BLaER1 (cell line): ENCODE data around the gene CSH2.
"Not testable (repeated sequence)": the region's sequence is repeated elsewhere in the genome, so short reads cannot be mapped to it uniquely, and the experiment has no call there.

ENCODE experiments used
- H3K27ac ChIP-seq: shearing (Covaris generic); formaldehyde crosslinking; 2 replicates; pipeline ENCODE4 v1.8.1; 2022
- H3K27me3 ChIP-seq: shearing (Covaris generic); formaldehyde crosslinking; 2 replicates; pipeline ENCODE4 v1.8.1; 2022
- H3K36me3 ChIP-seq: shearing (Covaris generic); formaldehyde crosslinking; 2 replicates; pipeline ENCODE4 v1.8.1; 2022
- H3K4me1 ChIP-seq: shearing (Covaris generic); formaldehyde crosslinking; 2 replicates; pipeline ENCODE4 v1.8.1; 2022
- H3K4me2 ChIP-seq: shearing (Covaris generic); formaldehyde crosslinking; 2 replicates; pipeline ENCODE4 v1.8.1; 2022
- H3K4me3 ChIP-seq: shearing (Covaris generic); formaldehyde crosslinking; 2 replicates; pipeline ENCODE4 v1.8.1; 2022
- H3K9ac ChIP-seq: shearing (Covaris generic); formaldehyde crosslinking; 2 replicates; pipeline ENCODE4 v1.8.1; 2022
- H3K9me3 ChIP-seq: shearing (Covaris generic); formaldehyde crosslinking; 2 replicates; pipeline ENCODE4 v1.8.1; 2022
- H4K20me1 ChIP-seq: shearing (Covaris generic); formaldehyde crosslinking; 2 replicates; pipeline ENCODE4 v1.8.1; 2022
- Cebpa-rat ChIP-seq: shearing (Covaris generic); IDR thresholded peaks from 2 replicates; pipeline ENCODE4 v1.8.1; 2022

CSH2 gene

DNA sequence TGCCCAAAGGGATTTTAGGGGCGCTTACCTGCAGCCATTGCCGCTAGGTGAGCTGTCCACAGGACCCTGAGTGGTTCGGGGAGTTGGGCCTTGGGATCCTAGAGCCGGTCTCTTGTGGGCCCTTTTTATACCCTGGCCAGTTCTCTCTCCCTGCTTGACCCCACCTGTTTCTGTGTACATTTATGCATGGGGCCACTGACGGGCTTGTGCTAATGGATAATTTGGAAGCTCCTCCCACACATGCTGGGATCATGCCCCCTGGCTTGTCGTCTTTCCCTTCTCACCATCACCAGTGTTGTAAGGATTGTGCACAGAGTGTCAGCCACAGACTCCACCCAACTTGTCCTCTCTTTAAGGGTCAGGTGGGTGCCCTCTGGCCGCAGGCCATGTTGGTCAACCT lies at the start of gene CSH2:
CSH2 (minus strand) TSS at position 101 of the 400 bp plus-strand sequence; CDS start at position 38, 63 bp downstream.
- H3K36me3 ChIP-seq, H3K4me1 ChIP-seq, H3K9me3 ChIP-seq, H3K27me3 ChIP-seq, H3K4me3 ChIP-seq, H3K9ac ChIP-seq, H4K20me1 ChIP-seq, H3K4me2 ChIP-seq, H3K27ac ChIP-seq: not testable (repeated sequence)

DNA sequence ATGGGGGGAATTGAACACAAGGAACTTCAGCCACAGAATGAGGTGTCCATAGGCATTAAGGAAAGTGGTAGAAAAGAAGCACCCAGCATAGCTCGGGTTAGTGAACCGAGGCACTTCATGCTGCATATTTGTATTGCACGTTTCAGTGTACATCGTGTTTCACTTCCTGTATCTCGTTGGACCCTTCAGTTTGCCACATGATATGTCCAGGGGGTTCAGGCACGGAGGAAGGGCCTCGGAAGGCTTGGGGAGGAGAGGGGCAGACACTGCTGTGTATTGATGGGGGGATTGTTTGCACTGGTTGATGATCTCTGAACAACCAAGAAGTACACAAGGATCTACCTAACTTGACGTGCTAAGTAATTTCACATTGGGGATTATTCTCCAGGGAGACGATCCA lies 48.9 kb upstream of the CSH2 start:
- not testable (repeated sequence) for H4K20me1 ChIP-seq, H3K4me3 ChIP-seq, H3K27me3 ChIP-seq, H3K36me3 ChIP-seq, H3K9ac ChIP-seq, H3K9me3 ChIP-seq
- peak overlapping the region; percentile 66 for H3K27ac ChIP-seq
- H3K4me1 ChIP-seq, result peaks cover 88% of the 10 kb centered on the region
- H3K4me2 ChIP-seq, result peak overlapping the region; percentile 99

DNA sequence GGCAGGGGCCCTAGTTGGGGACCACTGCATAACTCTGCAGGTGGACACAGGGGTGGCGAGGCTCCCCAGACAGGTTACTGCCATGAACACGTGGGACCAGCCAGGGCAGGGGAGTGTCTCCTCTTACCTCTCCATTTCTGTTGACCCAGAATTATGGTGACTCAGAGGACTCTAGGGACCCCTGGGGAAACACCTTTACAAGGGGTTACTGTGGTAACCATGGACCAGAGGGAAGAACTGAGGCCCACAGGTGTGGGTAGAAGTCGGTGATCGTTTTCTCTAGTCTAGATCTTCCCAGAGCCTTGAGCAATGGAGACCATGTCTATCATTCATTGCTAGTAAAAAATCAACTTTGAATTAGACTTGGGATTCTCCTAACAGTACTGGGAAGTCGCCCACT lies 47.3 kb upstream of the CSH2 start:
- not testable (repeated sequence) for H3K9ac ChIP-seq, H3K27me3 ChIP-seq, H3K9me3 ChIP-seq, H4K20me1 ChIP-seq, H3K36me3 ChIP-seq, H3K4me3 ChIP-seq
- Histone ChIP-seq H3K4me1 (peaks cover 83% of the 10 kb centered on the region), H3K4me2 (peak overlapping the region; percentile 54), H3K27ac (peak overlapping the region; percentile 35)

DNA sequence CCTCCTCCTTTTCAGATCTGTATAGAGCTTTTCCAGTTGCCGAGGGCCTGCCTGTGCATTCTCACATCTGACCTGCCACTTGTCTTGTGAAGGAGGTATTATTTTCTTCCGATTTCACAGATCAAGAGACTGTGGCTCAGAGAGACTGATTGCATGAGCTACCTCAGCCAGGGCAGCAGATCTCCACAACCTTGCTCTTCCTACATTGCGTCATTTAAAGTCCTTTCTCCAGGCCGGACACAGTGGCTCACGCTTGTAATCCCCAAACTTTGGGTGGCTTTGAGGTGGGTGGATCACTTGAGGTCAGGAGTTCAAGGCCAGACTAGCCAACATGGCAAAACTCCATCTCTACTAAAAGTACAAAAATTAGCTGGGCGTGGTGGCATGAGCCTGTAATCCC lies 46.6 kb upstream of the CSH2 start:
- Histone ChIP-seq H3K4me1 (peaks cover 82% of the 10 kb centered on the region), H3K4me2 (peak overlapping the region; percentile 54), H3K27ac (0 out of 2 replicates have a peak overlapping the region, but pooled peaks have one; percentile 35)
- not testable (repeated sequence) for H3K9ac ChIP-seq, H3K27me3 ChIP-seq, H3K9me3 ChIP-seq, H3K4me3 ChIP-seq, H3K36me3 ChIP-seq, H4K20me1 ChIP-seq

DNA sequence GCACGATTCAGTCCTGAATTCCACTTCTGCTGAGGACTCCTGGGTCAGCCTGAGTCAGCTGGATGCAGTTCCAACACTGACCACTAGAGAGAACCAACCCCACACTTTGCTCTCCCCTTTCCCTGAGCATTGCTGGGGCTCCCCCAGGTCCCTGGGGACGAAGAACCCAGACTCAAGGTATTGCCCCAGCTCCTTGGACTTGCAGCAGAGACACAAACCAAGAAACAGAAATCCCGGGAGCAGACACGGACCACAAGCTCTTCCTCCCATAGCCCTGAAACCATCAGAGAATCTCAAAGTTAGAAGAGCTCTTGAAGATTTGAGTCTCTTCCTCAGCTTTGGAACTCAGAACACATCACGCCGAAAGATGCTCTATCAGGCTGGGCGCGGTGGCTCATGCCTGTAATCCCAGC lies 45.8 kb upstream of the CSH2 start:
- no peak for TF ChIP-seq Cebpa-rat
- Histone ChIP-seq H3K27ac (0 out of 2 replicates have a peak overlapping the region, but pooled peaks have one; percentile 6), H3K4me3 (no peak overlapping the region), H3K4me1 (peaks cover 80% of the 10 kb centered on the region), H4K20me1 (no peaks in the 10 kb centered on the region), H3K9ac (no peak overlapping the region), H3K9me3 (no peaks in the 10 kb centered on the region), H3K27me3 (no peaks in the 10 kb centered on the region), H3K4me2 (peak overlapping the region; percentile 54), H3K36me3 (no peaks in the 10 kb centered on the region)

DNA sequence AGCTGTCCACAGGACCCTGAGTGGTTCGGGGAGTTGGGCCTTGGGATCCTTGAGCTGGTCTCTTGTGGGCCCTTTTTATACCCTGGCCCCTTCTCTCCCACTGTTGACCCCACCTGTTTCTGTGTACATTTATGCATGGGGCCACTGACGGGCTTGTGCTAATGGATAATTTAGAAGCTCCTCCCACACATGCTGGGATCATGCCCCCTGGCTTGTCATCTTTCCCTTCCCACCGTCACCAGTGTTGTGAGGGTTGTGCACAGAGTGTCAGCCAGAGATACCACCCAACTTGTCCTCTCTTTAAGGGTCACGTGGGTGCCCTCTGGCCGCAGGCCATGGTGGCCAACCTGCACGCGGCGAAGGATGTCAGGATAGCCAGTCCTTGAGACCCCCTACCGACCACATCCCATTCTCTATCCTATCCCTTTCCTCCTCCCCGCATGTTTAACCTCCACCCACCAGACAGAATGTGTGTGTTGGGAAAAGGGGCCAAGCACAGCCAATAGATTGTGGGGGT lies 45.4 kb upstream of the CSH2 start, which contains the start of gene GH1:
GH1 (minus strand) TSS at position 51 of the 517 bp plus-strand sequence. CDS start 63 bp downstream, outside the sequence.
- H3K9me3 ChIP-seq, H3K27me3 ChIP-seq, H3K36me3 ChIP-seq, H3K9ac ChIP-seq, H3K4me3 ChIP-seq, H4K20me1 ChIP-seq: not testable (repeated sequence)
- Histone ChIP-seq H3K27ac (0 out of 2 replicates have a peak within 1 kb of the TSS, but pooled peaks have one; percentile 13), H3K4me2 (peak within 1 kb of the TSS; percentile 54), H3K4me1 (peaks cover 80% of the 10 kb centered on the region)

DNA sequence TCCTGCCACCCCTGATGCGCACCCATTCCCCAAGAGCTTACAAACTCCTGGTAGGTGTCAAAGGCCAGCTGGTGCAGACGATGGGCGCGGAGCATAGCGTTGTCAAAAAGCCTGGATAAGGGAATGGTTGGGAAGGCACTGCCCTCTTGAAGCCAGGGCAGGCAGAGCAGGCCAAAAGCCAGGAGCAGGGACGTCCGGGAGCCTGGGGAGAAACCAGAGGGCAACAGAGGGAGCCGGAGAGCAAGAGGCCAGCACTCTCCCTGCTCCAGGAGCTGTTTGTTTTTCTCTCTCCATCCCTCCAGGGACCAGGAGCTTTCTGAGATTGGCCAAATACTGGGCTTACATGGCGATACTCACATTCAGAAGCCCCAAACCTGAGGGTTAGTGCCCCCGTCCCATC lies 44.8 kb upstream of the CSH2 start:
- H3K4me1 ChIP-seq, result peaks cover 80% of the 10 kb centered on the region
- H3K9ac ChIP-seq, result no peak overlapping the region
- TF ChIP-seq Cebpa-rat, result no peak

DNA sequence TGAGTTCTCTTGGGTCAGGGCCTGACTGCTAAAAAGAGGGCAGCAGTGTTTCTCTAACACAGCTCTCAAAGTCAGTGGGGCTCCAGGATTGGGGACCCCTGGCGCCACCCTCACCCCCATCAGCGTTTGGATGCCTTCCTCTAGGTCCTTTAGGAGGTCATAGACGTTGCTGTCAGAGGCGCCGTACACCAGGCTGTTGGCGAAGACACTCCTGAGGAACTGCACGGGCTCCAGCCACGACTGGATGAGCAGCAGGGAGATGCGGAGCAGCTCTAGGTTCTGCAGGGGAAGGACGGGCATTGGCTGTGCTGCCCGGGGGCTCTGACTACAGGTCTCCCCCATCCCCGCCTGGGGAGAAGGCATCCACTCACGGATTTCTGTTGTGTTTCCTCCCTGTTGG lies 44.2 kb upstream of the CSH2 start:
- Histone ChIP-seq H4K20me1 (no peaks in the 10 kb centered on the region), H3K27ac (0 out of 2 replicates have a peak overlapping the region, but pooled peaks have one; percentile 13), H3K4me2 (no peak overlapping the region), H3K9ac (no peak overlapping the region), H3K36me3 (no peaks in the 10 kb centered on the region), H3K4me1 (peaks cover 80% of the 10 kb centered on the region), H3K4me3 (no peak overlapping the region), H3K27me3 (no peaks in the 10 kb centered on the region), H3K9me3 (no peaks in the 10 kb centered on the region)
- TF ChIP-seq Cebpa-rat, result no peak

More for the DNA sequence above, 44.8 kb upstream of the CSH2 start:
- Histone ChIP-seq H3K27me3 (no peaks in the 10 kb centered on the region), H3K4me2 (0 out of 2 replicates have a peak overlapping the region, but pooled peaks have one; percentile 8), H4K20me1 (no peaks in the 10 kb centered on the region), H3K27ac (no peak overlapping the region), H3K4me3 (no peak overlapping the region), H3K36me3 (no peaks in the 10 kb centered on the region), H3K9me3 (no peaks in the 10 kb centered on the region)

DNA sequence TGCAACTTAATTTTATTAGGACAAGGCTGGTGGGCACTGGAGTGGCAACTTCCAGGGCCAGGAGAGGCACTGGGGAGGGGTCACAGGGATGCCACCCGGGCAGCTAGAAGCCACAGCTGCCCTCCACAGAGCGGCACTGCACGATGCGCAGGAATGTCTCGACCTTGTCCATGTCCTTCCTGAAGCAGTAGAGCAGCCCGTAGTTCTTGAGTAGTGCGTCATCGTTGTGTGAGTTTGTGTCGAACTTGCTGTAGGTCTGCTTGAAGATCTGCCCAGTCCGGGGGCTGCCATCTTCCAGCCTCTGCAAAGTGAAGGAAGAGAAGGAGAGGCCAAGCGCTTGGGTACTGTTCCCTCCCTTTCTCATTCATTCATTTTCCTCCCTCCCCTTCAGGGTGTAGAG lies 43.7 kb upstream of the CSH2 start:
- not testable (repeated sequence) for H3K4me3 ChIP-seq, H3K9me3 ChIP-seq, H3K27me3 ChIP-seq, H3K27ac ChIP-seq, H3K9ac ChIP-seq, H3K36me3 ChIP-seq, H4K20me1 ChIP-seq, H3K4me2 ChIP-seq
- H3K4me1 ChIP-seq, result peaks cover 80% of the 10 kb centered on the region

DNA sequence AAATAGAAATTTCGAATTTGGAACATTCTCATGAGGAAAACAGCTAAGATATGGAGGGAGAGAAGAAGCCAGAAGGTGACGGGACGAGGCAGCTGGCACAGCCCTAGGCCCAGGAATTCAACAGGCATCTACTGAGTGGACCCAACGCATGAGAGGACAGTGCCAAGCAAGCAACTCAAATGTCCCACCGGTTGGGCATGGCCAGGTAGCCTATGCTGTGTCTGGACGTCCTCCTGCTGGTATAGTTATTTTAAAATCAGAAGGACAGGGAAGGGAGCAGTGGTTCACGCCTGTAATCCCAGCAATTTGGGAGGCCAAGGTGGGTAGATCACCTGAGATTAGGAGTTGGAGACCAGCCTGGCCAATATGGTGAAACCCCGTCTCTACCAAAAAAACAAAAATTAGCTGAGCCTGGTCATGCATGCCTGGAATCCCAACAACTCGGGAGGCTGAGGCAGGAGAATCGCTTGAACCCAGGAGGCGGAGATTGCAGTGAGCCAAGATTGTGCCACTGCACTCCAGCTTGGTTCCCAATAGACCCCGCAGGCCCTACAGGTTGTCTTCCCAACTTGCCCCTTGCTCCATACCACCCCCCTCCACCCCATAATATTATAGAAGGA lies 43.2 kb upstream of the CSH2 start:
- H3K9me3 ChIP-seq, result no peaks in the 10 kb centered on the region
- H3K9ac ChIP-seq, result no peak overlapping the region
- H3K4me3 ChIP-seq, result no peak overlapping the region
- no peak for TF ChIP-seq Cebpa-rat
- no peak overlapping the region for H3K27ac ChIP-seq
- no peaks in the 10 kb centered on the region for H4K20me1 ChIP-seq
- peaks cover 80% of the 10 kb centered on the region for H3K4me1 ChIP-seq
- no peaks in the 10 kb centered on the region for H3K27me3 ChIP-seq
- peak overlapping the region; percentile 81 for H3K4me2 ChIP-seq
- H3K36me3 ChIP-seq, result no peaks in the 10 kb centered on the region

DNA sequence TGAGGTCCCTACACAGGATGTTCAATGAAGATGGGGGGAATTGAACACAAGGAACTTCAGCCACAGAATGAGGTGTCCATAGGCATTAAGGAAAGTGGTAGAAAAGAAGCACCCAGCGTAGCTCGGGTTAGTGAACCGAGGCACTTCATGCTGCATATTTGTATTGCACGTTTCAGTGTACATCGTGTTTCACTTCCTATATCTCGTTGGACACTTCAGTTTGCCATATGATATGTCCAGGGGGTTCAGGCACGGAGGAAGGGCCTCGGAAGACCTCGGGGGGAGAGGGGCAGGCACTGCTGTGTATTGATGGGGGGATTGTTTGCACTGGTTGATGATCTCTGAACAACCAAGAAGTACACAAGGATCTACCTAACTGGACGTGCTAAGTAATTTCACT lies 42.3 kb upstream of the CSH2 start:
- H3K9me3 ChIP-seq, H3K27me3 ChIP-seq, H3K4me3 ChIP-seq, H3K36me3 ChIP-seq, H4K20me1 ChIP-seq: not testable (repeated sequence)
- H3K4me2 ChIP-seq, result peak overlapping the region; percentile 81
- H3K9ac ChIP-seq, result peak overlapping the region; percentile 41; the same call in 1 of the 2 replicates
- peaks cover 73% of the 10 kb centered on the region for H3K4me1 ChIP-seq
- peak overlapping the region; percentile 49 for H3K27ac ChIP-seq
